Gastrocnemius medialis (tissue), 4 donors: ENCODE measurements around the gene LDHAL6A.

Experiments
- CTCF ChIP-seq, 5 experiments: fragments of 450-650 bp in 3 of 5; fragments of 200-600 bp in 2 of 5; sonication (generic) in 2 of 5; IDR thresholded peaks in 4 of 5; conservative IDR thresholded peaks in 1 of 5; 1 replicate in 4 of 5; 2 replicates in 1 of 5; pipeline ENCODE4 v1.5.1; 2016 to 2019; ENCODE audit warnings: antibody characterized with exemption in 5 of 5, mild to moderate bottlenecking in 3 of 5, moderate library complexity in 3 of 5
- POLR2A ChIP-seq, 2 donors: fragments of 450-650 bp; IDR thresholded peaks; one replicate each; pipeline ENCODE4 v1.6.1; 2017; ENCODE audit warnings: antibody characterized with exemption in 2 of 2, mild to moderate bottlenecking in 2 of 2, moderate library complexity in 2 of 2

DNA sequence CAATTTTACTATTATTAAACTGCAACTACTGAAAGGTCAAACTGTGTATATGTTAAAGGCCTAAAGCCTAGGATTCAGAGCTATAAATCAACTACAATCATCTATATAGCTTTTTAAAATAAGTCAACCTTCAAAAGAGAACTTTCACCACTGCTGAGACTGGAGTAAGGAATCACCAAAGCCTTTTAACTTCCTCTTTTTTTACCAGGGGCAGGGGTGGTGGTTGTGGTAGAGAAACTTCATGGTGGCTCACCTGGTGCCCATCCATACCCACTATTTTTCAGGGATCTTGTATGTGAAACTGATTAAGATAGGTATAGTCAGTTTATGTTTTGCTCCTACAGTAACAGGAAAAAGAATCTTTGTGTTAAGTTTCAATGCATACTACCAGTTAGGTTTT, 39.6 kb downstream of the LDHAL6A start:
- TF ChIP-seq CTCF (IDR thresholded peaks at IDR 0.05 in 4 of 5, conservative IDR thresholded peaks at IDR 0.05 in 1 of 5): no peak
- no peak for TF ChIP-seq POLR2A (IDR thresholded peaks at IDR 0.05)
